Gastrocnemius medialis (tissue), 4 donors: ENCODE data around the gene KIF12.

Experiments used
- CTCF ChIP-seq, 5 experiments: fragments of 450-650 bp in 3 of 5; fragments of 200-600 bp in 2 of 5; sonication (generic) in 2 of 5; IDR thresholded peaks in 4 of 5; conservative IDR thresholded peaks in 1 of 5; 1 replicate in 4 of 5; 2 replicates in 1 of 5; pipeline ENCODE4 v1.5.1; 2016 to 2019; ENCODE audit warnings: antibody characterized with exemption in 5 of 5, mild to moderate bottlenecking in 3 of 5, moderate library complexity in 3 of 5
- POLR2A ChIP-seq, 2 donors: fragments of 450-650 bp; IDR thresholded peaks; one replicate each; pipeline ENCODE4 v1.6.1; 2017; ENCODE audit warnings: antibody characterized with exemption in 2 of 2, mild to moderate bottlenecking in 2 of 2, moderate library complexity in 2 of 2

- TF ChIP-seq CTCF (IDR thresholded peaks at IDR 0.05 in 4 of 5, conservative IDR thresholded peaks at IDR 0.05 in 1 of 5) (no peak), POLR2A (IDR thresholded peaks at IDR 0.05) (no peak)
These were observed 14.6 kb downstream of the KIF12 start for GRCh38 chr9:114084282-114085073.
